Measurements from ENCODE around the gene SLC25A33. TPM values are rescaled to one million over a fixed set of nuclear protein-coding genes. Genes with fewer than 3 reads are reported as not detected.

SLC25A33 gene
- total and polyA plus RNA-seq, 2 of the 8 experiments (the other 6 are each of a cell fraction or from before 2014, with no cell fraction given): 7.8 to 12.8 TPM

GRCh38 chr1:9586147-9586766, 47.0 kb downstream of the SLC25A33 start (continued):
- no peak for TF ChIP-seq RAD21 (IDR thresholded peaks at IDR 0.05 in 1 of 2, conservative IDR thresholded peaks at IDR 0.05 in 1 of 2; ENCODE audit: low read depth in 2 of 2, low read length in 2 of 2)

Measured in H1 (cell line).